HEK293 (cell line): Measurements from ENCODE around the gene CSHL1.

Source experiments
- CTCF ChIA-PET: fragments of 350-600 bp; formaldehyde crosslinking; extraction: SDS; loops from one replicate; lab custom pipeline; 2021; ENCODE audit warnings: antibody characterized with exemption; lab: Yijun Ruan, JAX
- POLR2A ChIA-PET: fragments of 300-600 bp; formaldehyde crosslinking; extraction: SDS; loops from one replicate; lab custom pipeline; 2020; ENCODE audit warnings: antibody characterized with exemption, inconsistent platforms; lab: Yijun Ruan, JAX
- H3K27ac ChIP-seq: fragments of 200-500 bp; sonication (Bioruptor generic); 2 replicates; pipeline ENCODE4 v1.5.1; 2014; ENCODE audit warnings: low read depth, low read length, control low read depth, inconsistent platforms; ENCODE audit errors: extremely low read depth
- H3K36me3 ChIP-seq, 2 experiments: fragments of 200-500 bp in 1 of 2; sonication (Bioruptor generic) in 1 of 2; 1 replicate in 1 of 2; 2 replicates in 1 of 2; pipeline ENCODE4 v1.5.1; 2014 to 2017; ENCODE audit warnings: inconsistent platforms in 2 of 2, low read length in 2 of 2; ENCODE audit not compliant: control insufficient read depth in 2 of 2, insufficient read depth in 1 of 2
- H3K4me1 ChIP-seq: fragments of 200-500 bp; sonication (Bioruptor generic); 2 replicates; pipeline ENCODE4 v1.5.1; 2014; ENCODE audit warnings: mild to moderate bottlenecking, low read length, inconsistent platforms; ENCODE audit not compliant: control insufficient read depth, insufficient read depth
- H3K4me3 ChIP-seq: 2 replicates; pipeline ENCODE4 v1.5.1; 2011; ENCODE audit warnings: low read depth, mild to moderate bottlenecking, control low read depth, low read length, moderate library complexity
- H3K9me3 ChIP-seq: fragments of 200-500 bp; sonication (Bioruptor generic); 2 replicates; pipeline ENCODE4 v1.5.1; 2014; ENCODE audit warnings: low read depth, low read length, inconsistent platforms; ENCODE audit not compliant: control insufficient read depth, insufficient read depth
- GLI4 ChIP-seq: fragments of 450-650 bp; formaldehyde crosslinking; IDR thresholded peaks from 2 replicates; pipeline ENCODE4 v1.5.1; 2016; ENCODE audit warnings: missing biosample characterization, missing genetic modification characterization
- GLIS2 ChIP-seq: fragments of 450-650 bp; formaldehyde crosslinking; IDR thresholded peaks from 2 replicates; pipeline ENCODE4 v1.5.1; 2016; ENCODE audit warnings: missing biosample characterization, missing genetic modification characterization
- HOXD13 ChIP-seq: sonication (generic); formaldehyde crosslinking; IDR thresholded peaks from 2 replicates; pipeline ENCODE4 v1.8.0; 2022; ENCODE audit warnings: missing genetic modification reagents, borderline replicate concordance
- KLF10 ChIP-seq: fragments of 450-650 bp; IDR thresholded peaks from 2 replicates; pipeline ENCODE4 v1.5.1; 2018; ENCODE audit warnings: missing biosample characterization, mild to moderate bottlenecking, missing genetic modification characterization
- KLF8 ChIP-seq: fragments of 450-650 bp; formaldehyde crosslinking; IDR thresholded peaks from 2 replicates; pipeline ENCODE4 v1.5.1; 2016; ENCODE audit warnings: missing biosample characterization, missing genetic modification characterization
- OSR2 ChIP-seq: fragments of 450-650 bp; formaldehyde crosslinking; IDR thresholded peaks from 2 replicates; pipeline ENCODE4 v1.5.1; 2016; ENCODE audit warnings: missing biosample characterization, missing genetic modification characterization
- SP2 ChIP-seq: fragments of 450-650 bp; formaldehyde crosslinking; IDR thresholded peaks from 2 replicates; pipeline ENCODE4 v1.5.1; 2016; ENCODE audit warnings: missing biosample characterization, missing genetic modification characterization
- SP7 ChIP-seq: fragments of 450-650 bp; formaldehyde crosslinking; IDR thresholded peaks from 2 replicates; pipeline ENCODE4 v1.5.1; 2016; ENCODE audit warnings: missing biosample characterization, missing genetic modification characterization
- ZBTB17 ChIP-seq: fragments of 450-650 bp; formaldehyde crosslinking; IDR thresholded peaks from 2 replicates; pipeline ENCODE4 v1.5.1; 2016; ENCODE audit warnings: missing biosample characterization, missing genetic modification characterization
- ZEB2 ChIP-seq: fragments of 450-650 bp; formaldehyde crosslinking; IDR thresholded peaks from 2 replicates; pipeline ENCODE4 v1.5.1; 2016; ENCODE audit warnings: missing biosample characterization, missing genetic modification characterization
- ZFHX2 ChIP-seq: fragments of 450-650 bp; formaldehyde crosslinking; conservative IDR thresholded peaks from 2 replicates; pipeline ENCODE4 v1.5.1; 2016; ENCODE audit warnings: missing biosample characterization, missing genetic modification characterization
- ZNF202 ChIP-seq: fragments of 450-650 bp; formaldehyde crosslinking; IDR thresholded peaks from 2 replicates; pipeline ENCODE4 v1.5.1; 2016; ENCODE audit warnings: missing biosample characterization, missing genetic modification characterization, borderline replicate concordance
- ZNF366 ChIP-seq: fragments of 450-650 bp; formaldehyde crosslinking; conservative IDR thresholded peaks from 2 replicates; pipeline ENCODE4 v1.5.1; 2016; ENCODE audit warnings: missing biosample characterization, missing genetic modification characterization
- ZNF391 ChIP-seq: fragments of 450-650 bp; formaldehyde crosslinking; IDR thresholded peaks from 2 replicates; pipeline ENCODE4 v1.5.1; 2016; ENCODE audit warnings: low read depth, missing biosample characterization, missing genetic modification characterization, borderline replicate concordance
- ZNF555 ChIP-seq: fragments of 450-650 bp; formaldehyde crosslinking; conservative IDR thresholded peaks from 2 replicates; pipeline ENCODE4 v1.5.1; 2017; ENCODE audit warnings: missing biosample characterization, mild to moderate bottlenecking, missing genetic modification characterization, inconsistent platforms
- ZNF596 ChIP-seq: fragments of 450-650 bp; IDR thresholded peaks from 2 replicates; pipeline ENCODE4 v1.5.0; 2018; ENCODE audit warnings: missing biosample characterization, mild to moderate bottlenecking, missing genetic modification characterization, moderate library complexity
- ZNF610 ChIP-seq: fragments of 450-650 bp; formaldehyde crosslinking; IDR thresholded peaks from 2 replicates; pipeline ENCODE4 v1.5.1; 2016; ENCODE audit warnings: missing biosample characterization, missing genetic modification characterization, borderline replicate concordance
- ZNF621 ChIP-seq: fragments of 450-650 bp; formaldehyde crosslinking; IDR thresholded peaks from 2 replicates; pipeline ENCODE4 v1.5.1; 2017; ENCODE audit warnings: missing biosample characterization, missing genetic modification characterization
- ZNF664 ChIP-seq: fragments of 450-650 bp; formaldehyde crosslinking; IDR thresholded peaks from 2 replicates; pipeline ENCODE4 v1.5.1; 2016; ENCODE audit warnings: missing biosample characterization, missing genetic modification characterization
- ZNF837 ChIP-seq: fragments of 450-650 bp; formaldehyde crosslinking; IDR thresholded peaks from 2 replicates; pipeline ENCODE4 v1.5.1; 2016; ENCODE audit warnings: missing biosample characterization, missing genetic modification characterization
- ZXDB ChIP-seq: fragments of 450-650 bp; formaldehyde crosslinking; IDR thresholded peaks from 2 replicates; pipeline ENCODE4 v1.5.1; 2016; ENCODE audit warnings: missing biosample characterization, missing genetic modification characterization
- TF ChIP-seq, protein P1 (sequence below): fragments of 450-650 bp; formaldehyde crosslinking; IDR thresholded peaks from 2 replicates; pipeline ENCODE4 v1.5.1; 2016; ENCODE audit warnings: missing biosample characterization, missing genetic modification characterization
- TF ChIP-seq, protein P2 (sequence below): fragments of 450-650 bp; formaldehyde crosslinking; IDR thresholded peaks from 2 replicates; pipeline ENCODE4 v1.5.1; 2016; ENCODE audit warnings: missing biosample characterization, missing genetic modification characterization
- TF ChIP-seq, protein P3 (sequence below): fragments of 450-650 bp; formaldehyde crosslinking; IDR thresholded peaks from 2 replicates; pipeline ENCODE4 v1.5.1; 2016; ENCODE audit warnings: missing biosample characterization, missing genetic modification characterization

The CSHL1 gene

DNA sequence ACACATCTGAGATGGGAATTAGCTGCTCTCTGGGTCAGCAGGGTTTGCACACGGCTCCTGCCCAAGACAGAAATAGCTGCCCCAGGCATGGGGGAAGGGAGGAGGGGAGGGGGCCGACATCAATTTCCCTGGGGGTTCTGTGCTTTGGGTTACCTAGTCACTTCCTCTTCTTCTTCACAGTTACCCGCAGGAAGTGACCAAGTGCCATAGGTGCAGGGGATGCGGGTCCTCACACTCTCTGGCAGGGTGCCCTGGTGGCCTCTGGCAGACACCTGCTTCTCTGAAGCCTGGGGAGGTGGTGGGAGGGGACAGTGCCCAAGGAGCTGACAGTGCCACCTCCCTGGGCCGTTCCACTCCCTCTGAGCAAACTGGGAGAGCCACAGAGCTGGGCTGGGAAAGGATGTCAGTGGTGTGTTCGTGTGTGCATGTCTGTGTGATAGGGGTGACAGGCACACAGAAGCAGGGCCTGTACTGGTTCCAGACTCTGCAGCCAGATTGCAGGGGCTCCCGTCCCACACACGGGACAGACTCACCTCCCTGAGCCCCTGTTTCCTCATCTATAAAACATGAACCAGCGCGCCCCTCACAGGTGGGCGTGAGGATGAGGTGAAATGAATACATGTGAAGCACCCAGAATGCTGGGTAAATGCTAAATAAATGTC lies 43.5 kb upstream of the CSHL1 start:
- TF ChIP-seq ZFHX2 (tag by site-specific recombination) (0 out of 2 replicates have a peak, but pooled peaks have one; percentile 7), ZNF596 (no peak), ZNF202 (no peak), ZXDB (tag by site-specific recombination) (no peak), GLIS2 (tag by site-specific recombination) (peak; percentile 28; the same call in 1 of the 2 replicates), ZBTB17 (tag by site-specific recombination) (peak; percentile 51; the same call in 1 of the 2 replicates)
- TF ChIP-seq, protein P1, sequence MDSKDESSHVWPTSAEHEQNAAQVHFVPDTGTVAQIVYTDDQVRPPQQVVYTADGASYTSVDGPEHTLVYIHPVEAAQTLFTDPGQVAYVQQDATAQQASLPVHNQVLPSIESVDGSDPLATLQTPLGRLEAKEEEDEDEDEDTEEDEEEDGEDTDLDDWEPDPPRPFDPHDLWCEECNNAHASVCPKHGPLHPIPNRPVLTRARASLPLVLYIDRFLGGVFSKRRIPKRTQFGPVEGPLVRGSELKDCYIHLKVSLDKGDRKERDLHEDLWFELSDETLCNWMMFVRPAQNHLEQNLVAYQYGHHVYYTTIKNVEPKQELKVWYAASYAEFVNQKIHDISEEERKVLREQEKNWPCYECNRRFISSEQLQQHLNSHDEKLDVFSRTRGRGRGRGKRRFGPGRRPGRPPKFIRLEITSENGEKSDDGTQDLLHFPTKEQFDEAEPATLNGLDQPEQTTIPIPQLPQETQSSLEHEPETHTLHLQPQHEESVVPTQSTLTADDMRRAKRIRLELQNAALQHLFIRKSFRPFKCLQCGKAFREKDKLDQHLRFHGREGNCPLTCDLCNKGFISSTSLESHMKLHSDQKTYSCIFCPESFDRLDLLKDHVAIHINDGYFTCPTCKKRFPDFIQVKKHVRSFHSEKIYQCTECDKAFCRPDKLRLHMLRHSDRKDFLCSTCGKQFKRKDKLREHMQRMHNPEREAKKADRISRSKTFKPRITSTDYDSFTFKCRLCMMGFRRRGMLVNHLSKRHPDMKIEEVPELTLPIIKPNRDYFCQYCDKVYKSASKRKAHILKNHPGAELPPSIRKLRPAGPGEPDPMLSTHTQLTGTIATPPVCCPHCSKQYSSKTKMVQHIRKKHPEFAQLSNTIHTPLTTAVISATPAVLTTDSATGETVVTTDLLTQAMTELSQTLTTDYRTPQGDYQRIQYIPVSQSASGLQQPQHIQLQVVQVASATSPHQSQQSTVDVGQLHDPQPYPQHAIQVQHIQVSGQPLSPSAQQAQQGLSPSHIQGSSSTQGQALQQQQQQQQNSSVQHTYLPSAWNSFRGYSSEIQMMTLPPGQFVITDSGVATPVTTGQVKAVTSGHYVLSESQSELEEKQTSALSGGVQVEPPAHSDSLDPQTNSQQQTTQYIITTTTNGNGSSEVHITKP (tag by site-specific recombination), result peak; percentile 77
- no peaks in the 10 kb centered on the region for H3K36me3 ChIP-seq
- ChIA-PET POLR2A (no interaction called here), CTCF (interaction anchor here (0.7 to 1.8 kb wide), 5 partner anchors 8 to 1634 kb away, joined by 3 to 5 read pairs (median 3); partner anchors contain the start of gene GH1)
- H3K4me3 ChIP-seq, result no peak overlapping the region
- H3K4me1 ChIP-seq, result no peaks in the 10 kb centered on the region
- H3K9me3 ChIP-seq, result no peaks in the 10 kb centered on the region
- no peak overlapping the region for H3K27ac ChIP-seq

DNA sequence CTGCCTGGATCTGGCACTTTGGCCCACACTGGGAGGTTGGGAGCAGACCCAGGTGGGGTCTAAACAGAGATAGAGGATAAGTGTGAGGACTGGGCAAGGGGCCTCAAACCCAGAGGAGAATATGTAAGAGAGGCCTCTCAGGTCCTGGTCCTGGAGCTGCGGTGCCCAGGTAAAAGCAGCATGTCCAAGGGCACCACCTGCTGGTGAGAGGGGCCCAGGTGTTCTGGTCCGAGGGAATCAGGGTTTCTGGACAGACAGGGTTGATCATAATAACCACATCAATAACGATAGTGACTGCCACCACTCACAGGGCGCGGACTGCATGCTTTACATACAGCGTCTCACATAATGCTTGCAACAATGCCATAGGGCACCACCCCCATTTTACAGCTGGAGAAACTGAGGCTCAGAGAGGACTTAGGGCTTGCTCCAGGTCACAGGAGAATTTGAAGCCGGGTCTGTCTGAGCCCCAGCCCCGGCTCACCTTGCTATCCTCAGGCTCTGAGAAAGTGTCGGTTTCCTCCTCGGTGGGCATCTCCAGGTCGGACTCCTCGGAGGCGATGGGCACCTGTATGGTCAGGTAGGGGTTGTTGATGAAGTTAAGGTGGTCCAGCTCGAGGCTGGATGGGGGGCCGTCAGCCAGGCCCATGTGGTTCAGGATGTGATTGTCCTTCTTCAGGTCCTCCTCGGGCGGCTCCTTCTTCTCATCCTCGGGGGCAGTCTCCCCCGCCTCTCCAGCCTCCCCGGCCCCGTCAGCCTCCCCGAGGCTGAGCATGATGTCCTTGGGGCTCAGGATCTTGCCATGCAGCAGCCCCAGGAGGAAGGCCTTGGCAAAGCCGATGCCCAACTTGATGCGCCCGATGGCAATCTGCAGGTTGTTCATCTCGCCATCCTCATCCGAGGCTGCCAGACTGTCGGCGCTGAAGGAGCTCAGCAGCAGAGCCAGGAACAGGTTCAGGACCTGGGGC lies 40.2 kb upstream of the CSHL1 start:
- Histone ChIP-seq H3K36me3 (no peaks in the 10 kb centered on the region), H3K4me1 (no peaks in the 10 kb centered on the region), H3K27ac (no peak overlapping the region), H3K9me3 (no peaks in the 10 kb centered on the region), H3K4me3 (no peak overlapping the region)
- ChIA-PET CTCF (interaction anchor here (0.6 to 1.8 kb wide), 8 partner anchors 25 to 182 kb away, joined by 3 to 11 read pairs (median 4); partner anchors contain the start of gene GH1), POLR2A (interaction anchor here (0.7 kb wide), 1 partner anchor 14 kb away, joined by 3 read pairs; no protein-coding TSS in a partner anchor)
- TF ChIP-seq GLI4 (tag by site-specific recombination) (no peak), ZNF621 (tag by site-specific recombination) (no peak), SP7 (no peak), ZNF391 (no peak), KLF10 (no peak), ZNF555 (tag by site-specific recombination) (no peak), ZNF366 (tag by site-specific recombination) (no peak), ZNF837 (tag by site-specific recombination) (no peak), GLIS2 (tag by site-specific recombination) (no peak), HOXD13 (CRISPR knock-in tag) (no peak), KLF8 (tag by site-specific recombination) (no peak), SP2 (no peak), ZNF664 (no peak), ZEB2 (tag by site-specific recombination) (no peak), OSR2 (tag by site-specific recombination) (no peak), ZNF610 (tag by site-specific recombination) (no peak), ZXDB (tag by site-specific recombination) (no peak)
- TF ChIP-seq, protein P2, sequence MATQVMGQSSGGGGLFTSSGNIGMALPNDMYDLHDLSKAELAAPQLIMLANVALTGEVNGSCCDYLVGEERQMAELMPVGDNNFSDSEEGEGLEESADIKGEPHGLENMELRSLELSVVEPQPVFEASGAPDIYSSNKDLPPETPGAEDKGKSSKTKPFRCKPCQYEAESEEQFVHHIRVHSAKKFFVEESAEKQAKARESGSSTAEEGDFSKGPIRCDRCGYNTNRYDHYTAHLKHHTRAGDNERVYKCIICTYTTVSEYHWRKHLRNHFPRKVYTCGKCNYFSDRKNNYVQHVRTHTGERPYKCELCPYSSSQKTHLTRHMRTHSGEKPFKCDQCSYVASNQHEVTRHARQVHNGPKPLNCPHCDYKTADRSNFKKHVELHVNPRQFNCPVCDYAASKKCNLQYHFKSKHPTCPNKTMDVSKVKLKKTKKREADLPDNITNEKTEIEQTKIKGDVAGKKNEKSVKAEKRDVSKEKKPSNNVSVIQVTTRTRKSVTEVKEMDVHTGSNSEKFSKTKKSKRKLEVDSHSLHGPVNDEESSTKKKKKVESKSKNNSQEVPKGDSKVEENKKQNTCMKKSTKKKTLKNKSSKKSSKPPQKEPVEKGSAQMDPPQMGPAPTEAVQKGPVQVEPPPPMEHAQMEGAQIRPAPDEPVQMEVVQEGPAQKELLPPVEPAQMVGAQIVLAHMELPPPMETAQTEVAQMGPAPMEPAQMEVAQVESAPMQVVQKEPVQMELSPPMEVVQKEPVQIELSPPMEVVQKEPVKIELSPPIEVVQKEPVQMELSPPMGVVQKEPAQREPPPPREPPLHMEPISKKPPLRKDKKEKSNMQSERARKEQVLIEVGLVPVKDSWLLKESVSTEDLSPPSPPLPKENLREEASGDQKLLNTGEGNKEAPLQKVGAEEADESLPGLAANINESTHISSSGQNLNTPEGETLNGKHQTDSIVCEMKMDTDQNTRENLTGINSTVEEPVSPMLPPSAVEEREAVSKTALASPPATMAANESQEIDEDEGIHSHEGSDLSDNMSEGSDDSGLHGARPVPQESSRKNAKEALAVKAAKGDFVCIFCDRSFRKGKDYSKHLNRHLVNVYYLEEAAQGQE (tag by site-specific recombination), result no peak
- TF ChIP-seq, protein P3, sequence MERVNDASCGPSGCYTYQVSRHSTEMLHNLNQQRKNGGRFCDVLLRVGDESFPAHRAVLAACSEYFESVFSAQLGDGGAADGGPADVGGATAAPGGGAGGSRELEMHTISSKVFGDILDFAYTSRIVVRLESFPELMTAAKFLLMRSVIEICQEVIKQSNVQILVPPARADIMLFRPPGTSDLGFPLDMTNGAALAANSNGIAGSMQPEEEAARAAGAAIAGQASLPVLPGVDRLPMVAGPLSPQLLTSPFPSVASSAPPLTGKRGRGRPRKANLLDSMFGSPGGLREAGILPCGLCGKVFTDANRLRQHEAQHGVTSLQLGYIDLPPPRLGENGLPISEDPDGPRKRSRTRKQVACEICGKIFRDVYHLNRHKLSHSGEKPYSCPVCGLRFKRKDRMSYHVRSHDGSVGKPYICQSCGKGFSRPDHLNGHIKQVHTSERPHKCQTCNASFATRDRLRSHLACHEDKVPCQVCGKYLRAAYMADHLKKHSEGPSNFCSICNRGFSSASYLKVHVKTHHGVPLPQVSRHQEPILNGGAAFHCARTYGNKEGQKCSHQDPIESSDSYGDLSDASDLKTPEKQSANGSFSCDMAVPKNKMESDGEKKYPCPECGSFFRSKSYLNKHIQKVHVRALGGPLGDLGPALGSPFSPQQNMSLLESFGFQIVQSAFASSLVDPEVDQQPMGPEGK, result no peak
